ENCODE measurements around the gene KXD1.

DNA sequence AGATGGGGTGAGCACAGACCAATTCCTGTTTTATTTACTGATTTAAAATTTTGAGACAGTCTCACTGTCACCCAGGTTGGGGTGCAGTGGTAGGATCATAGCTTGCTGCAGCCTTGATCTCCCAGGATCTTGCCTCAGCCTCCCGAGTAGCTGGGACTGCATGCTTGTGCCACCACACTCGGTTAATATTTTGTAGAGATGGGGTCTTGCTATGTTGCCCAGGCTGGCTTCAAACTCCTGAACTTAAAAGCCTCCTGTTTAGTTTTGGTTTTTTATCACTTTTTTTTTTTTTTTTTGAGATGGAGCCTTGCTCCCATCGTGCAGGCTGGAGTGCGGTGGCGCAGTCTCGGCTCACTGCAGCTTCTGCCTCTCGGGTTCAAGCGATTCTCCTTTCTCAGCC, 18.7 kb downstream of the KXD1 start:
- TF ChIP-seq, protein P1, sequence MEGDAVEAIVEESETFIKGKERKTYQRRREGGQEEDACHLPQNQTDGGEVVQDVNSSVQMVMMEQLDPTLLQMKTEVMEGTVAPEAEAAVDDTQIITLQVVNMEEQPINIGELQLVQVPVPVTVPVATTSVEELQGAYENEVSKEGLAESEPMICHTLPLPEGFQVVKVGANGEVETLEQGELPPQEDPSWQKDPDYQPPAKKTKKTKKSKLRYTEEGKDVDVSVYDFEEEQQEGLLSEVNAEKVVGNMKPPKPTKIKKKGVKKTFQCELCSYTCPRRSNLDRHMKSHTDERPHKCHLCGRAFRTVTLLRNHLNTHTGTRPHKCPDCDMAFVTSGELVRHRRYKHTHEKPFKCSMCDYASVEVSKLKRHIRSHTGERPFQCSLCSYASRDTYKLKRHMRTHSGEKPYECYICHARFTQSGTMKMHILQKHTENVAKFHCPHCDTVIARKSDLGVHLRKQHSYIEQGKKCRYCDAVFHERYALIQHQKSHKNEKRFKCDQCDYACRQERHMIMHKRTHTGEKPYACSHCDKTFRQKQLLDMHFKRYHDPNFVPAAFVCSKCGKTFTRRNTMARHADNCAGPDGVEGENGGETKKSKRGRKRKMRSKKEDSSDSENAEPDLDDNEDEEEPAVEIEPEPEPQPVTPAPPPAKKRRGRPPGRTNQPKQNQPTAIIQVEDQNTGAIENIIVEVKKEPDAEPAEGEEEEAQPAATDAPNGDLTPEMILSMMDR (conservative IDR thresholded peaks at IDR 0.05): no peak
- no peak for TF ChIP-seq ZFX (IDR thresholded peaks at IDR 0.05)

Measured in C4-2B (cell line).